Putamen (tissue), 1 donor: Measurements from ENCODE around the gene MCTP1.
A peak's percentile ranks its signal among the peaks of the same experiment; 100 is the strongest.

Source experiments
- DNase-seq: peaks from one replicate; pipeline ENCODE4 v3.0.0-alpha.2; 2016; ENCODE audit warnings: low spot score

Gene MCTP1

DNA sequence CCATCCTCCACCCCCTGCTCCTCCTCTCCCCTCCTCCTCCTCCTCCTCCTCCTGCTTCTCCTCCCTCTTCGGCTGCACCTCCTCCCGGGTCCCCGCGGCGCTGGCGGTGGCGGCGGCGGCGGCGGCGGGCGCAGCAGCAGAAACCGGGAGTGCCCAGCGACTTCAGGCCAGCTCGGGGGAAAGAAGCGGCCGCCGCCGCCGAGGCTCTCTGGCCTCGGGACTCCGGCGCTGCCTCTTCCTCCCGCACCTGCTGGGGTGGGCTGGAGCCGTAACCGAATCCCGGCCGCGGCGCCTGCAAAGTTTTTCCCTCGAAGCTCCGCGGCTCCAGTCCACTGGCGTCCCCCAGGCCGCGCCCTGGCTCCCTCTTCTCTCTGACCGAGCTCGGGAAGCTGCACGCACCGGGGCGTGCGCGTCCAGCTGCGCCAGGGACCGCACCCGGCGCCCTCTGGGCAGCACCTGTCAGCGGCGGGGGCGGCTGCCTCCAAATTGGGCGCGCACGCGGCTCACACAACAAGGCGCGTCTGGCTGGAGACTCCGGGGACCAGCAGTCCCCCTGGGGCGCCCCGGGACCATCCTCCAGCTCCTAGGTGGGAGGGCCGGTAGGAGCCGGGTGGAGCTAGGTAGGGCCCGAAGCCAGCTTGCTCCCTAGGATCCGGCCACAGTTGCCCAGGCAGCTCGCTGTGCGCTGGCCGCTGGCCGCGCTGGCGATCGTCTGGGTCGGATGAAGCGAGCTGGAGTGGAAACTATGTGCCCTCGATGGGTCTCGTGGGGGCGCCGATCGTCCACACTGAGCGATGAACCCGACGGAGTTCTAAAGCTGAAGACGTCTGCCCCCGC lies at the start of gene MCTP1:
Gene MCTP1 (minus strand): TSS at position 523 of the 837 bp plus-strand sequence.
- no peak for DNase-seq

DNA sequence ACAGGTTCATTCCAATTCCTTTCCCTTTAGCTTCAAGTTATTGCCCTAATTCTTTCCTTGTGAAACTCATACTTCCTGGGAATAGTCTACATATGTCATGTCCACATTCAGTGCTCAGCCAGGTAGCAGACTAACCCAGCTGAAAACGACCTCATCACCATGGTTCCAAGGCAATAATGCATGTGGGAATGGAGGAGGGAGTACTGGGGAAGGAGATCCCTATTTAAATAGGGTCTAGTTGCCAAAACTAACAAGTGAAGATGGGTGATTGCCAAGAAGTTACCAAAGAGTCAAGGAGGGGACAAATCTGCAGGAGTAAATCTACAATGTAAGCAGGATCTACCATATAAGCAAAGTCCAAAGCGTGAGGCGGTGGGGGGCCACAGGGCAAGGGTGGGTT lies 47.3 kb upstream of the MCTP1 start:
- no peak for DNase-seq

DNA sequence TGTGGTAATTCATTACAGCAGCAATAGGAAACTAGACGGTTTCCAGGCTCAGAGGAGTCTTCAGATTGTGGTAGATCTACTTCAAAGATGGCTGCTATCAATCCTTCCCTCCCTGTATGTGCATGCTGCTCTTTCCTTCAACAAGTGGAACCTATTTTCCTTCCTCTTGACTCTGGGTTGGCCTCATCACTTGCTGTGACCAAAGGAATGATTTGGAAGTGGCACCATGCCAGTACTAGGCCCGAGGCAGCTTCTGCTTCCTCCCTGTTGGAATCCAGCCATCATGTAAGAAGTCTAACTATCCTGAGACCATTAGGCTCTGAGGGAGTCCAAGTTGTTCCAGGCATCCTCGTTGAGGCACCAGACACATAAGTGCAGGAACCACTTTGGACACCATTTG lies 46.5 kb upstream of the MCTP1 start:
- no peak for DNase-seq

DNA sequence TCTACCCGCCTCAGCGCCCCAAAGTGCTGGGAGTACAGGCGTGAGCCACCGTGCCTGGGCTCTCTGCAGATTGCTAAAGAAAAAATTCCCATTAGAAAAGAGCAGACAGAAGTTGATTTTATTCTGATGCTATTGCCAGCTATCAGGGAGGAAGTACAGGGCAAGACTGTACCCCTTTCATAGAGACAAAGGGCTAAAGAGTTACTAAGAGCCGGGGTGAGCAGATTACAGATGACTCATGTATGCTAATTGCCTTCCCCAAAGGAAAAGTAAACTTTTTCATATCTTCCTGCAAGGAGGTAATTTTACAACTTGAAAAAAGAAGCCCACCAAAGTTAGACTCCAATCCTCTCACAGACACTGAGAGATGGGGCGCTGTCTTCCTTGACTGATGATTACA lies 42.3 kb upstream of the MCTP1 start:
- DNase-seq, result no peak

DNA sequence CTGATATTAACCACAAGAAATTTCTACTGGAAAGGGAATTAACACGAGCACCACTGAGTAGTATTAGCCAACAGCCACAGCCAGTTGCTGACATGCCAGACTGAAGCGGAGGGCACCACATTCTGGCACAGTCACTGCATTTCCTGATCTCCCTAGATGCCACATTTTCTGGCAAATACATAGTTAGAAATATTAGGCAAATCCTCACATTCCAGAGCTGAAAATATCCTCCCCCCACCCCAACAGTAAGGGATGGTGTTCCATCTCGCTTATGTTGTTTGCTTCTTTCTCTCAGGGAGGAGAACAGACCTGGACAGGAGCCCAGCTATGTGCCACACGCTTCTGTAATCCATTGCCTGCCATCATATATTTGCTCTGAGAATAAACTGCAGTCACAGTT lies 32.8 kb upstream of the MCTP1 start:
- DNase-seq, result no peak

DNA sequence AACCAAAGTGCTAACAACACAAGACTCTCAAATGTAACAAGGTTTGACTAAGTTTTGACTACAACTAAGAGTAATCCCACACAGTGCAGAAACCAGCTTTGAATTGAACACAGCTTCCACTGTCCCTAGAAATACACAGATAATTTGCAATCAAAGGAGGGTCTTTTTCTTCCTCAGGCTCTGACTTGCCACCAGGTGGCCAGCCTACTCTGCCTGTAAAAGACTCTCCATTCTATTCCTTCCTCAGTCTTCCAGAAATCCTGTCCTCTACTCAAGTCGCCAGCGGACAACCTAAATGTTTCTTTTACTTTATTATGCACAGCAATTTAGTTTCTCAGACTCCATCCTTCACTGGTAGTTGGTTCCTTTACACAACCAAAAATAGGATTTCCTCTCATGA lies 32.2 kb upstream of the MCTP1 start:
- no peak for DNase-seq

DNA sequence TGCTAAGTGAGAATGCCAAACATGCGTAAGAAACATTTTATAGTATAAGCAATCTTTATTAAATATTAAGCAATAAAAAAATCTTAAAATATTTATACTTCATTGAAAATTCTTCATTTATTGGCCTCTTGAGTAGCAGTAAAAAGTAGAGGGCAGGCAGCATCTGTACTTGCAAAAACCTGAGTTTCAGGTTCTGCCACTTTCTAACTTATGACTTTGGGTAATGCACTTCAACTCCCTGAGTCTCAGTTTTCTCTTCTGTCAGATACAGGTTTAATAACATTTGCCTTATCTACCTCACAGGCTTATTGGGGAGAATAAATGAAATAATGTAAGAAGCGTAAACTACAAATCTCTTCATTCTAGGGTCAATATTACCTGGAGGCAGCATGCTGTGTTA lies 19.8 kb upstream of the MCTP1 start:
- DNase-seq, result no peak

DNA sequence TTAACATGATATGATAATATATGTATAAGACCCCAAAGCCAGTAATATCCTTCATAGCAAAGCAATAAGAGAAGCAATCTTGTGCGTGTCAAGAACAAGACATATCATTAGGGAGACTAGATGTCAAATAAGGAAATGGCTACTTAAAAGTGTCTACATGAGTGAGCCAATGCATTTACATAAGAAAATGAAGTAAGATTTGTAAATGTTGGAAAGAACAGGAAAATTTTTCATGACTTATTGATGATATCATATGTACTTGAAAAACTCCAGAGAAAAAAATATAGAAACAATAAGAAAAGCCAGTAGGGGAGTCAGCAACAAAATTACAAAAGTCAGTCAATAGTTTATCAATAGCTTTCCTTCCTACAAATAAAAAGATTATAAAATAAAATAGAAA lies 13.8 kb upstream of the MCTP1 start:
- DNase-seq, result no peak

DNA sequence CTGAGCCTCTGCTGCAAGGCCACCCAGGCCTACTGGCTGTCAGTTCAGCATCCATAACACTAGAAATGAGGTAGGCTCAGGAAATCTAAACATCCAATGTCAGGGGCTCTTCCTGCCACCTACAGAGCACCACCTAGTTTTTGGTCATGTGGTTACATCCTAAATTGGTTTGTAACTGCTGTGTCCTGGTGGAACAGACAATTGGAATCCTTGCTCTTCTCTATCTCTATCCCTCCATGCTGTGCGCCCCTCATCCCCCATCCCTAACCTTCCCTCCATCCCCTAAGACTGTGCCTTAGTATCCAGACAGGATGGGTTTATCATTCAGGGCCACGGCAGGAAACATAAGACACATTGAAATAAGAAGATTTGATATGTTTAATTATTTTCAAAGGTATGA lies 11.4 kb upstream of the MCTP1 start:
- DNase-seq, result no peak

DNA sequence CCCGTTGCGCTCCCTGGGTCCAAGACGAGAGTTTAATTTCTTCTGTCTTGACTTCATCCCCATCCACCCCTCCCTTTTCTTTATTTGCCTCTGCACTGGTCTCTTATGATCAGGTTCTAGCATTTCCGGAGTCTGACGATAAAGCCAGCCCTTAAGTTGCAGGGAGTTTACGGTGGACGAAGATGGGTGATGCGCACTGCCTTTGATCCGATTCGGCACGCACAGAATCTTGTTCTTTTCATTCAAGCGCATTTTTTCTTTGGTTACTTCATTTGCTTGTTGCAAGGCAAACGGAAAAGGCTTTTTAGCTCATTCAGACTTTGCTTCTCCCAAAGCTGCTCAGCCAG lies 488 bp upstream of the MCTP1 start:
- no peak for DNase-seq

DNA sequence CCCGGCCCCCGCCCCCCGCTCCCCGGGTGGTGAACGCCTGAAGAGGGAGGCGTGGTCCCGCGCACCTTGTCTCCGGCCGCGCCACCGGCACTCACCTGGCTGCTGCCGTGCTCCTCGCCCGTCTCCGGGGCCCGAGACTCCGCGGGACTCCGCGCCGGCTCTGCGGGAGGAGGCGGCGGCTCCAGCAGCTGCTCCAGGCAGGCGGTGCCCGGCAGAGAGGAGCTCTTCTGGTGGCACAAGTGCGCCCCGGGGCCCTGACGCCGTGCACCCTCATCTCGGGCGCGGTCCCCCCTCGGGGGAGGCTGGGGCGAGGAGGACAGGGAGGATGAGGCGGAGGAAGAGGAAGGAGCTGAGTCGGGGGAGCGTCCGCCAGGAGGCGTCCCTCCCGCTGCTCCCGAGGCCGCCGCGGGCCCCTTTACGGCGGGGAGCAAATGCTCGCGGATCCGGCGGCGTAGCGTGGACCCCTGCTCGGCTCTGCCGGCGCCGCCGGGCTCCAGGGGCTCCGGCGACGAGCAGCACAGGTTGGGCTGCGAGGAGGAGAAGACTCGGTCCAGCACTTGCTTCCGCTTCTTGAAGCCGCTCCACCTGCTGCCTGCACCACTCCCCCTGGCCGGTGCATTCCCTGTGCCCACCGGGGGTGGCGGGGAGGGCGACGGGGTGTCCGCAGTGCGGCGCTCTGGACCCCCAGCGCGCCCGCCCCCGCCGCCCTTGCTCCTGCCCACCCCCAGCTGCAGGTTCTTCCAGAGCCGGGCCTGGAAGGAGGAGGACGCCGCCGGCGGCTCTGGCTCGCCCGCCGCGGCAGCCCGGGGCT lies 928 bp downstream of the MCTP1 start:
- peak; percentile 1 for DNase-seq

DNA sequence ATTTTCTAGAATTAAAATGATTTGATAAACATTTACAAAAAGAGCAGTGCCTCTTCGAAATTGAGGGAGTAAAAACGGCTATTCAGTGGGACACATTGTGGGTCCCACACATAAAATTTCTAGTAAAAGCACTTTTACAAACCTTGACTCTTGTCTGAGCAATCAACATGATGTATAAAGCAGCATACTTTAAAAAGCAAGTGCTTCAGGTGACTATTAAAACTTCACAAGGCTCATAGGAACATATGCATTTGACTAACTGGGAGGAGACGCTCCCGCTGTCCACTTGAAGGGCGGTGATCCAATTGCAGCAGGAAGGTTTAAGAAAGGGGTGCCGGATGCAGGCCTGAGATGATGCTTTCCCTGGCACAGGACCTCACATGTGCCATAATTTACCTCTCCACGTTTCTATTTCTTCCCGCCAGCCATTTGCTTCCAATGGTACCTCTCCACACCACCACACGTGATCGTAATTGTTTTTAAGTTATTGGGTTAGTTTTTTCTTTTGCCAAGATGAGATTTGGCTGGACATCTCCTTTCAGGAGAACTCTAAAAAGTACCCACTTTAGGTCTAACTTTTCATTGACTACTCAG lies 1.8 kb downstream of the MCTP1 start:
- no peak for DNase-seq

DNA sequence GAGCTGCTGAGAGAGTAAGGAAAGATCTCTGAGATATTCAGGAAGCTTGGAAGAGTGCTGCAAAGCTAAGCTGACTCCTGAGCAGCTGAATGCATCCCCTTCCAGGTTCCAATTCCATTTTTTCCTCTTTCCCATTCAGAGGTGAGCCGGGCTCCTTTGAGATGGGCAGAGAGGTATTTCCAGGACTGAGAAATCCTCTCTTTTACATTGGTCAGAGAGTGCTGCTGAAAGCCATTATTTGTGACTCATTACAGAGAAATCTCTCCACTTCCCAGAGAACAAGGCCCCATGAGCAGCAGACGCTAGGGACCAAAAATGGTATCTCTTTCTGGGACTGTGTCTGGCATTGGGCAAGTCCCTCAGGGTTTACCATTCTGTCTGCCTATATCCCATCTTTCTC lies 3.7 kb downstream of the MCTP1 start:
- DNase-seq, result no peak

DNA sequence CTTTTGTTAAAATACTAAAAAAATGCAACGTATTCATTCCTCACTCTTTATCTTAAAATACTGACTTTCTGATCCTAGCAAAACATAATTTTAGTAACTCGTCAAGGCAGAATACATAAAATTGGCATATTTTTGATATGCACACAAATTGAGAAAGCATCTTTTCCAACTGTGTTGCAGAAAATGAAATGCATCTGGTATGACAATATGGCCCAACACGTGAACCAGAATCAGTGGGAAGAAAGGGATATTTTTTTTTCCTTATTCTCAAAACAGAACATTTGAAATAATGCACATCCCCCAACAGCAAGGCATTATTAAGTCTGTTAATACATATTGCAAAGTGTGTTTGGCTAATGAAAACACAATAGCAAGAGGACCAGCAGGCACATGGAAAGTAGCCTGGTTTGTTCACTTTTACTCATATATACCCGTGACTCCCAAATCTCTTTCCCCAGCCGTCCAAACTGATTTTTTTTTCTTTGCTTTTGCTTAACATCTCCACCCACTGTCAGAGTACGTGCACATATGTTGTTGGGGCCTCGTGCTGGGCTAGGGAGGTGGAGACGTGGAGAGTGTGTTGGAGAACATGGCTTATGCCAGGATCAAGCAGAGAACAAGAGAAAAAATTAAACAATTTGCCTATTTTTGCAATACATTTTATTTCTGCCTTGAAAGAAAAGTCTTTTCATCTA lies 4.3 kb downstream of the MCTP1 start:
- no peak for DNase-seq

DNA sequence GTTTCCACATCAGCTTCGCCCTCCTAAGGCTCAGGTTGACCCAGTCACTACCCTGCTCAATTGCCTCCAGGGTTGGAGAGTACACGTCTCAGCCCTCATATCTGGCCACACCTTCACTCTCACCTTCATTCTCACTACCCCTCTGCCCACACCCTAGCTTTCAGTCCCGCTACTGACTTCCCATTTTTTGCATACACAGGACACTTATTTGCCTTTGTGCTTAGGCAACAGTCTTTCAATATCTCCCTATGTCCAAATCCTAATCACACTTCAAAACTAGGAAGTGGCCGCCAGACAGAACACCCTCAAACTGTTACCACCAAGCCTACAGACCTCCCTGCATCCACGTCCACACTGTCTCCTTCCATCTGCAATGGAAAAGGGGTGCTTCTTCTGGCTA lies 10.9 kb downstream of the MCTP1 start:
- DNase-seq, result no peak

DNA sequence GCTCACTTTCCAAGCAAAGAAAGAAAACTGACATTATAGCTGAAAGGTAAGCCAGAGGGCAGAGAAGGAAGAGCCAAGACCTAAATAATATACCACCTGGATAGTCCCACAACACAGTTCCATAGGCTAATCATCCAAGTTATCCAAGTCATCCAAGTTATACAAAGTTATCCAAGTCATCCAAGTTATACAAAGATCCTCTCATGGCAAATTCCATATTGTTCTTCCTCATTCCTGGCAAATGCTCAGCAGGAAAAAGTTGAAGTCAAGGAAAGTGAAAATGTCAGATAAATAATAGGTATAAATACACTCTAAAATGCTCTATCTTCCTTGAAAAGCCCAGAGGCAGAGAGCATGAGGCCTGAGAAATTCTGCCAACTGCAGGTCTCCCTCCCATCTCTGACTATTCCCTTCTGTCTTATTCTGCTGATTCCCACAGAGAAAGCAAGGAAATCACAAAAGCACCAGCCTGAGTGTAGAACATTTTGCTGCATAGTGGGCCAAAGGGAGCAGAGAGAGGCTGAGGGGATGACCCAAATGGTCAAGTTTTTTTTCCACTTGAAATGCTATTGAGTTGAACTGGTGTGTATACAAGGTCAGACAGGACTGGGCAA lies 12.5 kb downstream of the MCTP1 start:
- no peak for DNase-seq

DNA sequence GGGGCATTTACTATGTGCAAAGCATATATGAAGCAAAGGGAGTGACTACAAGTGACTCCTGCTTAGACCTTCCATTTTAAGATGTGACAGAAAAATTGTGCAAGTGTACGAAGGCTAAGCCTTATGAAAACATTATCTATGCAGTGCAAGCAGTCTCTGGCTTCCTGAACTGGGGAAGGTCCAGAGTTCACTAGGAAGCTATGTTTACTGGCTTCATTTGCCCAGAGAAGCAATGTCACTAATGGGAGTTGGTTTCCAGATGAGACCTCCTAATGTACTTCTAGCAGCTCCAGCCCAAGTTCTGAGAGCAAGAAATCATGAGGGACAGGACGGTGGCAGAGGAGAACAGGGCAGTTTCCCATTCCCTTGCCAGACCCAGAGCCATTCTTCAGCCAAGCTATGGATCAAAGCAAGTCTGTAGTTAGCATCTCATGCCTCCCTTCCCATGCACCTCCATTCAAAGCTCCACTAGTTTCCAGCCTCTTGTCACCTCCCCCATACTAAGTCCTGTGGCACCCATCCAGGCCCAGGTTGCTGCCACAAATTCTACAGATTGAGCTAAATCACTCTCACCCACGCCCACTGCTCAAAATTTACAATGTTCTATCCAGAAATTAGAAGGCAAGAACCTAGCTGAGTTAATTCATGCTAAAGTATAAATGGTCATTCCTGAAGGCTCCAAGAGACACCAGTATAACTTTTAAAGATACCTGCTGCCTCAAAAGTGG lies 21.8 kb downstream of the MCTP1 start:
- no peak for DNase-seq

DNA sequence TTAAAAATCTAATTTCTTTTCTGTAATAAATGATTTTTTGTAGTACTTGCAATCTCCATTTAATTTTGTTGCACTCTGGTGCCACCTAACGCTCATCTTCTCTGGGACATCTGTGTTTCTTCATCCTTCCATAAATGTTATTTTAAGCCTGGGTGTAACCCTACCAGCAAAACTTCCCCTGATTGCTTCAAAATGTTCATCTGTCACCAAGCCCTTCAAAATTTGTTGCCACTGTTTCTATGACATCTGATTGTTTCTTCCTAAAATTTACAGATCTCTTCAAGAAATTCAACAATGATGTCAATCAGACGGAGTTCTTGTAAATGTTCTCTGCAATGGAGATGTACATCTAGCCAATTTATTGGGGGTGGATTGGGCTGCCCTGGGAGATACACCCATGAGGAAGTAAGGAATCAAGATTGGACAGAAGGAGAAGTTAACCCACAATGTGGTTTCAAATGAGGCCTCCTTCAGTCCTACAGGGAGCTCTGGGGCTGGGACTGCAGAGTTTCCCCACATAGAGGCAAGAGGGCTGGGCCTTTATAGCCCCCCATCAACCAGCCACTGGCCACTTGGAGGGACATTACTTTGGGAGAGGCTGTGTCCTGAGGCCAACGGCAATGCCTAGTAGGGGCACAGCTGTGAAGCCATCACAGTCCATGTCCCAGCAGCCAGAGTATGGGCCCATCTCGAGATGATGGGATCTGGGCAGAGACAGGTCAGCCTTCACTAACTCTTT lies 23.3 kb downstream of the MCTP1 start:
- DNase-seq, result peak; percentile 34

DNA sequence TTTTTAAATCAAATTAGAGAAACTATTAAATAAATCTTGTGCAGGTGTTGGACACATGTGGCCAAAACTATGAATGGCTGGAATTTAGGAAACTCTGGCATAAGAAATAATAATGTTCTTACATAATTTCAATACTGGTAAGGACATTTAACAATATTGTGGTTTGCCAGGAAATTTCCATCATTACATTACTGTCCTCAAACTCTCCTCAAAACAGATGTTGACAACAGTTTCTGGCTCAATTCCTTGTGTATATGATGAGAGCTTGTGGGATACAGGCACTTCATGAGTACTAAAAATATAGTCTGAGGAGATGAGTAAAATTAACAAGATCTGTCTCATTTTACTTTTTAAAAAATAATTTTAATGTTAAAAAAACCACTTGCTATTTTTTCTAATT lies 27.9 kb downstream of the MCTP1 start:
- DNase-seq, result no peak

DNA sequence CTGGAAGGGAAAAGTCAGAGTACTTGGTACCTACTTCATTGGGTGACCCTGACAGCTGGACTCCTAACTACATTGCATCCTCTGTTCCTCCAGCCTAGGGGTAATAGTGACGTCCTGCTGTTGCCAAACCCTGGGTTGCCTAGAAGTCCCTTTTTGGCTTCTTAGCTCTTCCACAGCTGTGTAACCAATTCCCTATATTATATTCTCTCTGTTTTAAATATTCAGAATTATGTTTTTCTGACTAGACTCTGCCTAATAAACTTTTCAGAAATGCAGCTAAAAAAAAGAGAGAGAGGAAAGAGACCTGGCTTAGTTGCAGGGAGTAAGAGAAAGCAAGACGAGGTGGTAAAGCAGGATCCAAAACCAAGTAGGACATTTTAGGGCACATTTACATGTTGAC lies 28.4 kb downstream of the MCTP1 start:
- no peak for DNase-seq

DNA sequence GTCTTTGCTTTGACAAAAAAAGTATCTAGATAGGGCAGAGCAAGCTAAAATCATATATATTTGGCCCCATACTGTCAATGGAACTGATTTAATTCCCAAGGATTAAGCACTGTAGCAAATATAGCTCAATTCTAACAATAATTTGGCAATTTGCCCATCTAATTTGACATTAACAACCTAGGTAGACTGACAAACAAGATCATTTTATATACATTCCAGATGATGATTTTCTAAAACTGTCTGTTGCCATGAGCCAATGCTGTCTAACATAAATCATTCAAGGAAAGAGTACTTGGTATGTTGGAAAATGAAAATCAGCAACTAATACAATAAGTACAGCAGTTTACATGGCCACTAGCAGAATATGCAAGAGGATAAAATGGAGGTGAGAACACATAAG lies 32.1 kb downstream of the MCTP1 start:
- DNase-seq, result no peak
